Measurements from ENCODE around the gene DNAJC2. TPM values are rescaled to one million over a fixed set of nuclear protein-coding genes. Genes with fewer than 3 reads are reported as not detected.

DNAJC2 gene, protein sequence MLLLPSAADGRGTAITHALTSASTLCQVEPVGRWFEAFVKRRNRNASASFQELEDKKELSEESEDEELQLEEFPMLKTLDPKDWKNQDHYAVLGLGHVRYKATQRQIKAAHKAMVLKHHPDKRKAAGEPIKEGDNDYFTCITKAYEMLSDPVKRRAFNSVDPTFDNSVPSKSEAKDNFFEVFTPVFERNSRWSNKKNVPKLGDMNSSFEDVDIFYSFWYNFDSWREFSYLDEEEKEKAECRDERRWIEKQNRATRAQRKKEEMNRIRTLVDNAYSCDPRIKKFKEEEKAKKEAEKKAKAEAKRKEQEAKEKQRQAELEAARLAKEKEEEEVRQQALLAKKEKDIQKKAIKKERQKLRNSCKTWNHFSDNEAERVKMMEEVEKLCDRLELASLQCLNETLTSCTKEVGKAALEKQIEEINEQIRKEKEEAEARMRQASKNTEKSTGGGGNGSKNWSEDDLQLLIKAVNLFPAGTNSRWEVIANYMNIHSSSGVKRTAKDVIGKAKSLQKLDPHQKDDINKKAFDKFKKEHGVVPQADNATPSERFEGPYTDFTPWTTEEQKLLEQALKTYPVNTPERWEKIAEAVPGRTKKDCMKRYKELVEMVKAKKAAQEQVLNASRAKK
- 10 to 100 TPM; 23.9 to 28.2 (median 25.5) TPM for total RNA-seq (2021; fragmentation: NEBNext Ultra II Directional; extraction: Animal tissue kit (Norgen Biotek cat#: 25700))
- long read RNA-seq, partial matches to known transcripts: 26 of 31 reads
- long read RNA-seq, other reads (novel, unspliced or antisense): 4 of 31 reads

DNA sequence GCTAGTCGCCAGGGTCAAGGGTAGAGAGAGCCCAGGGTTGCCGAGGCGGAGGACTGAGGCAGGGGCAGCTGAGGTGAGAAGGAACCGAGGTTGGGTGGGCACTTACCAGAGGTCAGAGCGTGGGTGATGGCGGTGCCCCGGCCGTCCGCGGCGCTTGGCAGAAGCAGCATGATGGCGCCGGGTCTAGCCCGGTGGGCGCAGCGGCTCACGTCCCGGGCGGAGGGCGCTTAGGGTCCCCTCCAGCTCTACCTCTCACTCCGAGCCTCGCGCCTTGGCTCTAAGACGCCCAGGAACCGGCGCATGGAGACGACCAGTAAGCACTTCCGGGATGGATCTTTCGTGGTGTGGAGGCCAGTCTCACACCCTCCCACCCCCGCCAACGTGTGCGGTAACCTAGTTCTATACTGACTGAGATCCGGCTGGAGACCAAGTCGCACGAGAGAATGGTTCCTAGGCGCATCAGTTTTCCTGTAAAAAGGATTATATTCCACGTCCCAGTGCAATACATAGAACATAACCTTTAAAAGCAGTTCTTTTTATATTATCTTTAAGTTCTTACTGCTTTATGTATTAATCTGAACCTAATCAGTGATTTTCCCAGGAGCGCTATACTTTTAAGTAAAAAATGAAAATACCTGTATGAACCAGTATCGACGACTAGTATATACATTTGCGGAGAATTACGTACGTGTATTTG lies at the start of gene DNAJC2:
TSS of gene DNAJC2 (minus strand) at position 315 of the 697 bp plus-strand sequence. CDS start at position 170, 145 bp downstream.
- Mint-ChIP-seq H3K27me3 (ENCODE audit: insufficient read depth) (peaks cover 7% of the 10 kb centered on the region), H3K4me1 (ENCODE audit: low read depth) (peaks cover 53% of the 10 kb centered on the region), H3K9me3 (no peaks in the 10 kb centered on the region), H3K4me3 (peak within 1 kb of the TSS; percentile 93), H3K36me3 (ENCODE audit: low read depth) (peaks cover 37% of the 10 kb centered on the region), H3K27ac (peak within 1 kb of the TSS; percentile 97)
- DNase-seq: peak; percentile 85
- TF ChIP-seq, protein P1, sequence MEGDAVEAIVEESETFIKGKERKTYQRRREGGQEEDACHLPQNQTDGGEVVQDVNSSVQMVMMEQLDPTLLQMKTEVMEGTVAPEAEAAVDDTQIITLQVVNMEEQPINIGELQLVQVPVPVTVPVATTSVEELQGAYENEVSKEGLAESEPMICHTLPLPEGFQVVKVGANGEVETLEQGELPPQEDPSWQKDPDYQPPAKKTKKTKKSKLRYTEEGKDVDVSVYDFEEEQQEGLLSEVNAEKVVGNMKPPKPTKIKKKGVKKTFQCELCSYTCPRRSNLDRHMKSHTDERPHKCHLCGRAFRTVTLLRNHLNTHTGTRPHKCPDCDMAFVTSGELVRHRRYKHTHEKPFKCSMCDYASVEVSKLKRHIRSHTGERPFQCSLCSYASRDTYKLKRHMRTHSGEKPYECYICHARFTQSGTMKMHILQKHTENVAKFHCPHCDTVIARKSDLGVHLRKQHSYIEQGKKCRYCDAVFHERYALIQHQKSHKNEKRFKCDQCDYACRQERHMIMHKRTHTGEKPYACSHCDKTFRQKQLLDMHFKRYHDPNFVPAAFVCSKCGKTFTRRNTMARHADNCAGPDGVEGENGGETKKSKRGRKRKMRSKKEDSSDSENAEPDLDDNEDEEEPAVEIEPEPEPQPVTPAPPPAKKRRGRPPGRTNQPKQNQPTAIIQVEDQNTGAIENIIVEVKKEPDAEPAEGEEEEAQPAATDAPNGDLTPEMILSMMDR (IDR thresholded peaks at IDR 0.05): no peak

DNA sequence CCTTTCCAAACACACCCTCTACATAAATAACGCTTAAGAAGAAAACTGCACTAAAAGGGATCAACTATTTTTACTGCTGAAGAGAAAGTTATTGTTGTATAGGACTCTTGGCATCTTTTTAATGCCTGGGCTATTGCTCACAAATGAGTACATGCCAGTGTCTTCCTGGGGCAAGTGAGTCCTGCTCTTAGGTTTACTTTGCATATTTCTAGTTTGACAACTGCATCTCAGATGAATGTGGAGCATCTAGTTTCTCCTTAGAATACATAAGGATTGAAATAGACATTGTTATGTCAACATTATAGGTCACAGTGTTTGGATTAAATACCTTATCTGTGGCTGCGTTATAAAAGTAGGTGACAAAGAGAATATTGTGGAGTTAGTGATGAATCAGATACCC lies 47.4 kb upstream of the DNAJC2 start:
- peaks cover 8% of the 10 kb centered on the region for H3K27me3 Mint-ChIP-seq (ENCODE audit: insufficient read depth)
- no peak overlapping the region for H3K4me3 Mint-ChIP-seq
- no peaks in the 10 kb centered on the region for H3K9me3 Mint-ChIP-seq
- peak; percentile 40 for DNase-seq
- H3K36me3 Mint-ChIP-seq (ENCODE audit: low read depth): no peaks in the 10 kb centered on the region
- TF ChIP-seq, protein P1 (IDR thresholded peaks at IDR 0.05): no peak
- no peak overlapping the region for H3K27ac Mint-ChIP-seq
- H3K4me1 Mint-ChIP-seq (ENCODE audit: low read depth): peaks cover 11% of the 10 kb centered on the region

DNA sequence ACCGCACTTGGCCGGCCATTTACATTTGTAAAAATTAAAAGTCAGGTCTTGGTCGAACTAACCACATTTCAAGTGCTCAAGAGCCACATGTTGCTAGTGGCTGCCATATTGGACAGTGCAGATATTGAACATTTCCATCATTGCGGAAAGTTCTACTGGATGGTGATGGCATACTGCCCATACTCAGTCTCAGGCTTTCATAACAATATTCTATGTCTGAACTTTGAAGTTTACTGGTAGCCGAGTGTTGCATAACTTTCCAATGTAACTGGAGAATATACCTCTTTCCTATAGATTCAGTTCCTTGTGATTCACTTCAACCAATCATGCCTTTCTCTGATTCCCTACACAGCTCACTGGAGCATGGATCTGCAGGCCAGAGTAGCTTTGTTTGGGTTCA lies 46.6 kb upstream of the DNAJC2 start:
- peaks cover 11% of the 10 kb centered on the region for H3K4me1 Mint-ChIP-seq (ENCODE audit: low read depth)
- no peak overlapping the region for H3K4me3 Mint-ChIP-seq
- no peak for DNase-seq
- no peak overlapping the region for H3K27ac Mint-ChIP-seq
- TF ChIP-seq, protein P1 (IDR thresholded peaks at IDR 0.05): no peak
- H3K9me3 Mint-ChIP-seq: no peaks in the 10 kb centered on the region
- H3K27me3 Mint-ChIP-seq (ENCODE audit: insufficient read depth): peaks cover 8% of the 10 kb centered on the region
- no peaks in the 10 kb centered on the region for H3K36me3 Mint-ChIP-seq (ENCODE audit: low read depth)

DNA sequence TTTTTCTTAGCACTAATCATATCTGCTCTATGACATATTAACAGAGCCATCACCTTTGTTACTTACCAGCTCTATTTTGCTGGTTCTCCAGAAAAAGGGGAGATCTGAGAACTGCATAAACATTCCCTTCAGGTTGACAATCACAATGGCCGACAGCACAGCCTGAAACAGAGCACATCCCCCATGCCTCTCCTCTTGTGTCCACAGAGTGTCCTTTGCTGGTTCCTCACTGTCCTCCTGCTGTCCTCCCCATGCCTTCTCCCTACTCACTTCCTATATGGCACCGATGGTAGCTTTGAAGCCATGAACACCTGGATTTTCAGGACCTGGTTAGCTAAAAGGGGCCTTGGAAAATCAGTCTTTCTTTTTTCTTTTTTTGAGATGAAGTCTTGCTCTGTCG lies 44.7 kb upstream of the DNAJC2 start:
- Mint-ChIP-seq H3K27ac (no peak overlapping the region), H3K4me3 (no peak overlapping the region), H3K36me3 (ENCODE audit: low read depth) (no peaks in the 10 kb centered on the region), H3K9me3 (no peaks in the 10 kb centered on the region), H3K27me3 (ENCODE audit: insufficient read depth) (peaks cover 8% of the 10 kb centered on the region), H3K4me1 (ENCODE audit: low read depth) (peaks cover 11% of the 10 kb centered on the region)
- no peak for DNase-seq
- TF ChIP-seq, protein P1 (IDR thresholded peaks at IDR 0.05): no peak

DNA sequence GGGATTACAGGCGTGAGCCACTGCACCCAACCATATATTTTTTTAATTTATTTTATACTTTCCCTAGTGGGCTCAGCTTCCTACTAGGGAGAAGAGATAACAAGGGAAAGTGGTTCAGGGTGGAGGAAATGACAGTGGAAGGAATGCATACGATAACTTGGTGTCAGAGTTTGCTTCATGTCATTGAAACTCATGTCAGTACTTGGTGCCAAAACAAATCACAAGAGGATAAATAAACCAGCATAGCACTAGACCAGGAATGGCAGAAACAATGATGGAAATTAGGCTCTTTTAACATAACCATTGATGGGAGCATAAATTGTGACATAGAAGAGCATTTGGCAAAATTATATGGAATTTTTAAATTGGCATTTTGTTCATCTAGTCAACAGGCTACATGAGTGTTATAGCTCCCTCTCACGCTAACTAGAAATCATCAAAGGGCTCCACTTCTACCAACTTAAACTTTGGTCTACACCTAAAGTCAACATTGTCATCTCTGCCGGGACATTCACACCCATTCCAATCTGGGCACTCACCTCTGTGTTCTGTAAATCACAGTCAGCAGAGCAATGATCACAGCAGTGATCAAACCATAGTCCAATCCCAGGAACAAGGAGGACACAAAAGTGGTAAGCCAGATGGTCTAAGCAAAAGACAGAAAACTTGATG lies 44.0 kb upstream of the DNAJC2 start:
- no peak for DNase-seq
- Mint-ChIP-seq H3K4me1 (ENCODE audit: low read depth) (peaks cover 11% of the 10 kb centered on the region), H3K9me3 (no peaks in the 10 kb centered on the region), H3K36me3 (ENCODE audit: low read depth) (no peaks in the 10 kb centered on the region), H3K27me3 (ENCODE audit: insufficient read depth) (peaks cover 8% of the 10 kb centered on the region), H3K4me3 (no peak overlapping the region), H3K27ac (no peak overlapping the region)
- TF ChIP-seq, protein P1 (IDR thresholded peaks at IDR 0.05): no peak

All from HFFc6 (cell line).